Retinal pigment epithelial cell (primary cell): Measurements from ENCODE around the gene C6.

ENCODE experiments used
- DNase-seq: peaks from one replicate; pipeline ENCODE4 v3.0.0-alpha.2; 2010; ENCODE audit warnings: low read depth
- H3K4me3 ChIP-seq: 2 replicates; pipeline ENCODE4 v1.5.1; 2011; ENCODE audit warnings: mild to moderate bottlenecking, low read length, control low read depth, moderate library complexity
- CTCF ChIP-seq: conservative IDR thresholded peaks from 2 replicates; pipeline ENCODE4 v1.5.1; 2011; ENCODE audit warnings: low read depth, low read length, control low read depth, inconsistent platforms

C6 gene

GRCh38 chr5:41127967-41128690, 85.2 kb downstream of the C6 start:
- DNase-seq: peak; percentile 43
- TF ChIP-seq CTCF: no peak
- no peak overlapping the region for H3K4me3 ChIP-seq

- TF ChIP-seq CTCF: no peak
- no peak overlapping the region for H3K4me3 ChIP-seq
- DNase-seq: no peak
Observed at GRCh38 chr5:41122459-41122858, 90.9 kb downstream of the C6 start.

GRCh38 chr5:41120600-41120999, 92.7 kb downstream of the C6 start:
- no peak for TF ChIP-seq CTCF
- no peak overlapping the region for H3K4me3 ChIP-seq
- no peak for DNase-seq

- no peak for DNase-seq
- H3K4me3 ChIP-seq: no peak overlapping the region
- TF ChIP-seq CTCF: no peak
Observed at GRCh38 chr5:41118177-41118576, 95.2 kb downstream of the C6 start.

GRCh38 chr5:41115281-41115680, 98.1 kb downstream of the C6 start:
- no peak for TF ChIP-seq CTCF
- DNase-seq: peak; percentile 51
- H3K4me3 ChIP-seq: no peak overlapping the region

GRCh38 chr5:41112486-41113455, 100.6 kb downstream of the C6 start:
- no peak for DNase-seq
- H3K4me3 ChIP-seq: no peak overlapping the region
- no peak for TF ChIP-seq CTCF
